ENCODE data around the gene KIF1A. TPM values are rescaled to one million over a fixed set of nuclear protein-coding genes. Genes with fewer than 3 reads are reported as not detected.

Gene KIF1A
- total RNA-seq, 1 experiment from 2014 or later: not detected

DNA sequence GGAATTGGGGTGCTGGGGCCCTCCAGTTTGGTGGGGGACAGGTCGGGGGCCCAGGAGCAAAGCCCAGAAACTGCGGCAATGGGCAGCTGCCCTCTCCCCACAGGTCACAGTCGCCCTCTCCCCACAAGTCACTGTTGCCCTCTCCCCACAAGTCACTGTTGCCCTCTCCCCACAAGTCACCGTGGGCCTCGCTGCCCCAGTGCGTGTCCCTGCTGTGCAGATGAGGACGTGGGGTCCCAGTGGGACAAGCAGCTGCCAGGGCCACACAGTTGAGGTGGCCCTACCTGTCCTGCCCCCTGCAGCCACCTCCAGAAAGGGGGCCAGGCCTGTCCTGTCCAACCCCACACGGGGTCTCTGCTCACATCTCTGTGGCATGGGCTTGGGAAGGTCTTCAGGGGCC is 35.7 kb upstream of the KIF1A start:
- Histone ChIP-seq H3K36me3 (ENCODE audit: low read depth, low read length) (no peaks in the 10 kb centered on the region), H3K9ac (ENCODE audit: low read length) (no peak overlapping the region), H3K27me3 (ENCODE audit: low read length) (peaks cover 18% of the 10 kb centered on the region), H2AFZ (ENCODE audit: low read length) (no peak overlapping the region), H3K27ac (ENCODE audit: low read length) (no peak overlapping the region), H3K4me1 (ENCODE audit: insufficient read depth, low read length) (no peaks in the 10 kb centered on the region), H3K4me2 (ENCODE audit: low read length) (no peak overlapping the region), H3K79me2 (ENCODE audit: low read length) (no peaks in the 10 kb centered on the region), H3K4me3 (ENCODE audit: low read length) (no peak overlapping the region), H3F3A (ENCODE audit: low read length, unreplicated experiment) (no peaks in the 10 kb centered on the region), H4K20me1 (ENCODE audit: low read length) (no peaks in the 10 kb centered on the region), H3K9me2 (replicated peaks; ENCODE audit: low read length) (no peaks in the 10 kb centered on the region), H3K9me3 (ENCODE audit: low read length) (no peaks in the 10 kb centered on the region; the same call in 1 of the 2 replicates)
- no peak for ATAC-seq
- no TSS peak for BruUV-seq (replicated peaks)
- POLR2A ChIA-PET (ENCODE audit: unreplicated experiment): no interaction called here
- CTCF ChIA-PET: no interaction called here
- intact Hi-C loops (cut with micrococcal nuclease): no loop called here
- DNase-seq: no peak
- TF ChIP-seq, protein P1, sequence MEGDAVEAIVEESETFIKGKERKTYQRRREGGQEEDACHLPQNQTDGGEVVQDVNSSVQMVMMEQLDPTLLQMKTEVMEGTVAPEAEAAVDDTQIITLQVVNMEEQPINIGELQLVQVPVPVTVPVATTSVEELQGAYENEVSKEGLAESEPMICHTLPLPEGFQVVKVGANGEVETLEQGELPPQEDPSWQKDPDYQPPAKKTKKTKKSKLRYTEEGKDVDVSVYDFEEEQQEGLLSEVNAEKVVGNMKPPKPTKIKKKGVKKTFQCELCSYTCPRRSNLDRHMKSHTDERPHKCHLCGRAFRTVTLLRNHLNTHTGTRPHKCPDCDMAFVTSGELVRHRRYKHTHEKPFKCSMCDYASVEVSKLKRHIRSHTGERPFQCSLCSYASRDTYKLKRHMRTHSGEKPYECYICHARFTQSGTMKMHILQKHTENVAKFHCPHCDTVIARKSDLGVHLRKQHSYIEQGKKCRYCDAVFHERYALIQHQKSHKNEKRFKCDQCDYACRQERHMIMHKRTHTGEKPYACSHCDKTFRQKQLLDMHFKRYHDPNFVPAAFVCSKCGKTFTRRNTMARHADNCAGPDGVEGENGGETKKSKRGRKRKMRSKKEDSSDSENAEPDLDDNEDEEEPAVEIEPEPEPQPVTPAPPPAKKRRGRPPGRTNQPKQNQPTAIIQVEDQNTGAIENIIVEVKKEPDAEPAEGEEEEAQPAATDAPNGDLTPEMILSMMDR (conservative IDR thresholded peaks at IDR 0.05; ENCODE audit: low read depth, low read length): no peak
- TF ChIP-seq EZH2 (IDR thresholded peaks at IDR 0.05; ENCODE audit: low read length, unreplicated experiment) (no peak), EZH2phosphoT487 (IDR thresholded peaks at IDR 0.05; ENCODE audit: borderline replicate concordance, low read length) (no peak)

DNA sequence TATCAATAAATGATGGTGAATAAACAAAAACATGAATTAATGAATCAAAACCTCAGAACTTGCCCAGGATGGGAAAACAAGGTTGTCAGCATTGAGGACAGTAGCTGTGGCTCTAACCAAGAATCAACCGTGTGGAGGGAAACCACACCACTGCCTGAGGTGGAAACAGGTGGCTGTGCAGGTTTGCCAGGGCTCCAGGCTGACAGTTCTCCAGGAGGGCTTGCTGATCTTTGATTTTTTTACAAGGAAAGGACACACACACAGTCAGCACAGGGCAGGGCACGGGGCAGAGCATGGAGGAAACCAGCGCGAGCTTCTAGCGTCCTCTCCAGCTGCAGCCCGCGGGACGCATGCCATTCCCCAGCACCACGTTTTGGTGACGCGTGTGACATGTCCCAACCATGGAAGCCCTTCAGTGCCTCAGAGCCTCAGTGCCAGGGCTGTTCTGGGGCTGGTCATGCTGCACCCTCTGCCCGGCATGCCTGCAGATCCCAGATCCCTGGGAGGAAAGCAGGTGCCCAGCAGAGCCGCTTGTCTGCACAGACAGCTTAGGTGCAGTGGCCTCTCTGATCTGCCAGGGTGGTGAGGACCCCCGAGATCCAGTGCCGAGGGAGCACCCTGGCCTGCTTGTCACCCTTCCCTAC is 32.8 kb upstream of the KIF1A start:
- Histone ChIP-seq H2AFZ (ENCODE audit: low read length) (no peak overlapping the region), H3K79me2 (ENCODE audit: low read length) (no peaks in the 10 kb centered on the region), H3F3A (ENCODE audit: low read length, unreplicated experiment) (no peaks in the 10 kb centered on the region), H3K4me1 (ENCODE audit: insufficient read depth, low read length) (no peaks in the 10 kb centered on the region), H3K9me2 (replicated peaks; ENCODE audit: low read length) (no peaks in the 10 kb centered on the region), H3K4me3 (ENCODE audit: low read length) (no peak overlapping the region), H3K27ac (ENCODE audit: low read length) (no peak overlapping the region), H3K4me2 (ENCODE audit: low read length) (no peak overlapping the region), H3K36me3 (ENCODE audit: low read depth, low read length) (no peaks in the 10 kb centered on the region), H3K27me3 (ENCODE audit: low read length) (no peaks in the 10 kb centered on the region), H4K20me1 (ENCODE audit: low read length) (no peaks in the 10 kb centered on the region), H3K9me3 (ENCODE audit: low read length) (no peaks in the 10 kb centered on the region; the same call in 1 of the 2 replicates), H3K9ac (ENCODE audit: low read length) (no peak overlapping the region)
- TF ChIP-seq EZH2phosphoT487 (IDR thresholded peaks at IDR 0.05; ENCODE audit: borderline replicate concordance, low read length) (no peak), EZH2 (IDR thresholded peaks at IDR 0.05; ENCODE audit: low read length, unreplicated experiment) (no peak)
- TF ChIP-seq, protein P1 (conservative IDR thresholded peaks at IDR 0.05; ENCODE audit: low read depth, low read length): no peak
- no TSS peak for BruUV-seq (replicated peaks)
- POLR2A ChIA-PET (ENCODE audit: unreplicated experiment): no interaction called here
- CTCF ChIA-PET: interaction anchor here (0.7 kb wide), 1 partner anchor 12 kb away, joined by 3 read pairs; no protein-coding TSS in a partner anchor
- no peak for ATAC-seq
- no peak for DNase-seq
- intact Hi-C loops (cut with micrococcal nuclease): loop anchor here (5.0 kb wide), 1 partner anchor 370 kb away; no protein-coding TSS in a partner anchor
